Measurements from ENCODE around the gene APRT.

The APRT gene

GRCh38 chr16:88821168-88821850 is 9.6 kb upstream of the APRT start:
- no peak for DNase-seq

GRCh38 chr16:88820385-88821025 is 8.8 kb upstream of the APRT start:
- DNase-seq: no peak

- no peak for DNase-seq
Observed at GRCh38 chr16:88819126-88819525, 7.4 kb upstream of the APRT start.

DNA sequence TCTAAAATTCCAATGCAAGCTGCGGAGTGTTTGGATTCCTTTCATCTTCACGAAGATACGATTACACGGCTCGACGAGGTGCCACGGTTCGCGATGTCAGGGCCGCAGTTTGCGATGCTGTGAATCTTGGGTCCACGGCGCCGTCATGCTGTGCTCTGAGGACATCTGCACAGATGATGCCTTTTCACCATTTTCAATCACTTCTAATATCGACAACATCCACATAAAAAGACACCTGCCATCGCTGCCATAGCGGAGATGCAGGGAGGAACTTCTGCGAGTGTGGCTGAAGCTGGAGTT is 6.8 kb upstream of the APRT start:
- no peak for DNase-seq

- DNase-seq: peak; percentile 22
Observed at GRCh38 chr16:88817785-88818574, 6.3 kb upstream of the APRT start.

DNA sequence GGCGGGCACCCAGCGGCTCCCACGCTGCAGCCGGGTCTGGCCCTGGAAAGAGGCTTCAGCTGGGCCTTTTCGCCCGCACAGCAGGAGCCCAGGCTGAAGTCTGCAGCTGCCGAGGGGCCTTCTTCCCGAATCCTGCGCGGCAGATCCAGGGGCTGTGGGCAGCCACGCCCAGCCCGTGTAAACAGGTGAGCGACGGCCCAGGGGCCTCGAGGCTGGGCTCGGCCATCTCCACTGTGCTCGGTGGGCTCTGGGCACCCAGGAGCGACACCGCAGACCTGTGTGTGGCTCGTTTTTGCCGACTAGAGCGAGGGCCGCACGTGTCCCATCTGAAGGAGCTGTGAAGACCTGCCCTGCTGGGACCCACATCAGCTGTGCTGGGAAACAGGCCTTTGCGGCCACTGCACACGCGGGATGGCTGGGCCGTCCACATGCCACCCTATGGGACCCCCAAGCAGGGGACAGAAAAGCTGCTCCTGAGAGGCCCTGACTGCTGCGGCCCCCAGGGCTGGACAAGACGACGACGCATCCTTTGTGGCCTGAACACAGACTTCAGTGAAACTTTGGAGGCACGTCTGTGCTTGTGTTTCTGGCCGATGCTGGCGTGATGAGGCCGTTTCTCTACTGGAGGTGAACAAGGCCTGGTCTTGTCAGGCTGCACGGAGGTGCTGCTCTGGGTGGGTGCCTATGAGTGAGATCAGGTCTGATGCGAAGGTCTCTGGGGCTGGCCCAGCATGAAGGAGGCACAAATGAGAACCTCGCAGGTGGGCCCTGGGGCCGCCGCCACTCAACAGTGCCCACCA is 5.2 kb upstream of the APRT start:
- DNase-seq: no peak

DNA sequence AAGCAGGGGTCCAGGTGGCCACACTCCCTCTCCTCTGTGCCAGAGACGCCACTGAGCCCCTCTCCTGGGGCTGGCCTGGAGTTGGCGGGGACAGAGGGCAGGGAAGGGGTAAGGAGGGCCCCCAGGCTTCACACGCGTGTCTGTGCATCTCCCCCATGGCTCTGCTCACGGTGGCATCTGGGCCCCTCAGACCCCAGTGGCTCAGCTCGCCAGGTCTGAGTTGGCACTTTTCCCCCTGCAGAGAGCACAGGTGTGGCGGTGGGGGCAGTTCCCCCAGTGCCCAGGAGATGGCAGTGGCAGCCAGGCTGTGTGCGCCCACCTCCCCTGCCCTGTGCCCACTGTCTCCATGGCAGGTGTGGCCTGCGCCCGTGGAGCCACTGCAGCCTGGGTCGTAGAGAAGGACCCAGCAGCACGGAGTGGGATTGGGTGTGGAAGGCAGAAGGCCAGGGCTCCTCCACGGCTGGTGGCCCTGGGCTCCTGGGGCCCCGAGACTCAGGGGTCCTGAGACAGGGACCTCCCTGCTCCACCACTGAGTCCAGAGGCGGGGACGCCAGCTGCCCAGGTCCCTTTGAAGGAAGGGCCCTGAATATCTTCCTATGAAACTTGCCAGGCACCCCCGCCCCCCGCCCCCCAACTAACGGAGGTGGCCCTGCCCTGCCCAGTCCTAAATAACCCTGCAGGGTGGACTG is 4.3 kb upstream of the APRT start:
- DNase-seq: no peak

GRCh38 chr16:88815227-88815626 is 3.5 kb upstream of the APRT start:
- no peak for DNase-seq

- no peak for DNase-seq
Observed at GRCh38 chr16:88814144-88814502, 2.4 kb upstream of the APRT start.

DNA sequence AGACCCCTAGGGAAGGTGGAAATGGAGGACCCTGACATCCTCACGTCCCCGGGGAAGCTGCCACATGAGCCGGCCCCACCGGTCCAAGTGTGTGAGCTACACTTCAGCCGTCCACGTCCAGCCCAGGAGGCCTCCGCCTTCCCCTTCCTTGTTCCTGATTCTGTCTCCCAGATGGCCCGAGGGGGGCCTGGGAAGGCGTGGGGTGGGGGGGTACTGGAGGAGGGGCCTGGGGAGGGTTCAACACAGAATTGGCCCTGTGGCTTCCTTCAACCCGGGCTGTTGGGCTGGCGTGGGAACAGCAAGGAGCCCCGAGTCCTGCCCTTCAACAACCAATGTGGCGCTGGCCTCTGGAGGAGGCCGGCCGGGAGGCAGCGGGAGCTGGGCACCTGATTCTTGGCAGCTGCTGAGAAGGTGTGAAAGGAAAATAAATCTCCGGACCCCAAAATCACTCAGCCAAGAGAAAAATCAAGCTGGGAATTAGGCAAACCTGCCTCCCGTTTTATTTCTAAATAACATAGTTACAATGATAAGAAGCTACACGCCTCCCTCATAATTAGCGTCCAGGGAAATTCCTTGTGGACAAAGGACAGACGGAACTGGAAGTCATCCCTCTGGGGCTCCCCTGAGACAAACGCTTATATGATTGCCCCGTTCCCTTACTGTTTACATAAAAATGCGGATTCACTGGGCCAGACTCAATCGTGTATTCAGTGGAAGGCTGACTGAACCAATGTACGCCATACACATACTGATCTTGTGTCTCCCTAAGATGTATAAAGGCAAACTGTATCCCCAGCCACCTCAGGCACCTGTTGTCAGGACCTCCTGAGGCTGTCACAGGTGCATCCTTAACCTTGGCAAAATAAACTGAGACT is 1.8 kb upstream of the APRT start:
- no peak for DNase-seq

DNA sequence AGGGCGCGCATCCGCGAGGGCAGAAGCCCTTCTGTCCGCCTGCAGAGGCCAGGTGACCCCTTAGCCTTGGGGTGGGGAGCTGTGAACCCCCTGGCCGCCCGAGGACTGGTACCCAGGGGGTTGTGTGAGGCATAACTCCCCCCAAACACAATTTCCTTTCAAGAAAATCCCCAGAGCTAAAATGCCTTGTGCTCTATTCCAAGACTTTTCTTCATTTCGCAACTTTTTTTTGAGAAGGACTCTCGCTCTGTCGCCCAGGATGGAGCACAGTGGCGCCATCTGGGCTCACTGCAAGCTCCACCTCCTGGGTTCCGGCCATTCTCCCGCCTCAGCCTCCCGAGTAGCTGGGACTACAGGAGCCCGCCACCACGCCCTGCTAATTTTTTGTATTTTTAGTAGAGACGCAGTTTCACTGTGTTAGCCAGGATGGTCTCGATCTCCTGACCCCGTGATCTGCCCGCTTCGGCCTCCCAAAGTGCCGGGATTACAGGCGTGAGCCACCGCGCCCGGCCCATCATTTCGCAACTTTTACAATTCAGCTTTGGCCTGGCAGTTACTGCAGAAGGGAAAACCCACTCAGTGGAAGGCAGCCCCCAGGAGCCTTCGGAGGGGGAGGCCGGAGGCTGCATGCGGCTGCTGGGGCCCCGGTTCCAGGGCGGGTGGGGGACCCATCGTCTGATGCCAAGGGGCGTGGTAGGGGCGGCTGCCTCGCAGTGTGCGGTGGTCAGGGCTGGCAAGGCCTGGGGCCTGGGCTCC is 963 bp upstream of the APRT start:
- DNase-seq: peak; percentile 37

- DNase-seq: peak; percentile 83
Observed at GRCh38 chr16:88810912-88811768, 588 bp downstream of the APRT start.

- no peak for DNase-seq
Observed at GRCh38 chr16:88810166-88810911, 1.4 kb downstream of the APRT start.

DNA sequence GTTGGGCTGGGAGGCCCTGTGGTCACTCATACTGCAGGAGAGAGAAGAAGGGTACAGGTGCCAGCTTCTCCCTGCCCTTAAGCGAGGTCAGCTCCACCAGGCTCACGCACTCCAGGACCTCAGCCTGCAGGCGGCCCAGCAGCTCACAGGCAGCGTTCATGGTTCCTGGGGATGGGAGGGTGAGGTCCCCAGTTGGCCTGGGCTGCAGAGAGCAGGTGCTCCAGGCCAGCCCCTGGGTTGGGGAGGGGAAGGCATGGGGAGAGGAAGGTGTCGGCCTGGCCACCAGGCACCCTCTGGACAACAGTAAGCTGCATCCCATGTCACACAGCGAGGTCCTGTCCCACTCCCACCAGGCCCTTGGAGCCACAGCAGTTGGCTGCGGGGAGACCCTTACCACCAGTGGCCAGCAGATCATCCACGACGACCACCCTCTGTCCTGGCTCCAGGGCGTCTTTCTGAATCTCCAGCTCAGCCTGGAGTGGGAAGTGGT is 2.0 kb downstream of the APRT start:
- DNase-seq: no peak

DNA sequence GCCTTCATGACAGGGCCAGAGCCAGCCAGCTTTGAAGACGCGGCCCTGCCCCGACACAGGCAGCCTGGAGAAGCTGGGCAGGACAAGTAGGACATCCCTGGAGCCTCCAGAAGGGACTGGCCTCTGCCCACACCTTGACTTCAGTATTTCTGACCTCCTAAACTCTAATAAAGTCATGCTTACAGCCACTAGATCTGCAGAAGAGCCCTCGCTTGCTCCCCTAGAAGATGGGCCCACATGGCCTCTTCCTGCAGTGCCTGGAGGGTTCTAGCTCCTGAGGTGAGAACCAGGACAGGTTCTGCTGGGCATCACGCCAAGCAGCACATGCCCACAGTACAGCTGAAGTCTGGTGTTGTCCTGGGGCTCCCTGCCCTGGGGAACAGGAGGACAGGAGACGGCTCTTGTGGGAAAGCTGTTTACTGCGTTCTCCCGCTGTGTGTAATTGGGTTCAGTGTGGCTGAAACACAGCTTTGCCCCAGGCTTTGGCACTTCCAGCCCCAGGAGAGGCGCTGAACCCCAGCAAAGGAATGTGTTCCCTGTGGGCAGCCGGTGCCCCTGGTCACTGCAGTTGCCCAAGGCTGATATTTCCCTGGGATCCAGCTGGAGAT is 2.6 kb downstream of the APRT start:
- DNase-seq: no peak

DNA sequence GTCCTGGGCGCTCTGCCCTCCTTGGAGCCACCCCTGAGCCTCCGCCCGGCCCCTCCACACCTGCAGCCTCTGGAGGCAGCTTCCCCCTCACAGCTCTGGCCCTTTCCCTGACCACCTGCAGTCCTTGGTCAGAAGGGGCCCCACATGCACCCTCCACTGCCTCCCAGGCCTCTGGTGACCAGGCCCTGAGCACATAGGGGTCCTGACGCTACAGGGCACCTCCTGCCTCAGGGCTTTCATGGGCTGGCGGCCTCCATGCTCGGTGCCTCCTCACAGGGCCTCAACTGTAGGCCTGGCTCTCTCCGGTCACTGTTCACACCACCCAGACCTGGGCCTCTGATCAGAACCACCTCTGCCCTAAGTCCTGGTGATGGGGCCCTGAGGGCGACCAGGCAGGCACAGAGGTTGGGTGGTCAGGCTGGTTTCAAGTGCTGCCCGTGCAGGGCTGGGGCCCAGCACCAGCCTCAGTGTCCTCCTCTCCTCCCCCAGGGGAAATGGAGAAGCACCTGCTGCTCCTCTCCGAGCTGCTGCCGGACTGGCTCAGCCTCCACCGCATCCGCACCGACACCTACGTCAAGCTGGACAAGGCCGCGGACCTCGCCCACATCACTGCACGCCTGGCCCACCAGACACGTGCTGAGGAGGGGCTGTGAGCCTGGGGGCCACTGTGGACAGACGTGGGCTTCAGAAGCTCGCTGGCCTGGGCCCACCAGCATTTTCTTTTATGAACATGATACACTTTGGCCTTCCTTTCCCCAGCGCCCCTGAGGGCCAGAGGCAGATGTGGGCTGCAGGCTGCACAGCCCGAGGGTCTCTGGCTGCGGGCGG is 3.9 kb downstream of the APRT start:
- no peak for DNase-seq

- no peak for DNase-seq
Observed at GRCh38 chr16:88807142-88807625, 4.5 kb downstream of the APRT start.

Measured in fibroblast of skin of abdomen (primary cell).